ENCODE data around the gene PRLHR.

The PRLHR gene

DNA sequence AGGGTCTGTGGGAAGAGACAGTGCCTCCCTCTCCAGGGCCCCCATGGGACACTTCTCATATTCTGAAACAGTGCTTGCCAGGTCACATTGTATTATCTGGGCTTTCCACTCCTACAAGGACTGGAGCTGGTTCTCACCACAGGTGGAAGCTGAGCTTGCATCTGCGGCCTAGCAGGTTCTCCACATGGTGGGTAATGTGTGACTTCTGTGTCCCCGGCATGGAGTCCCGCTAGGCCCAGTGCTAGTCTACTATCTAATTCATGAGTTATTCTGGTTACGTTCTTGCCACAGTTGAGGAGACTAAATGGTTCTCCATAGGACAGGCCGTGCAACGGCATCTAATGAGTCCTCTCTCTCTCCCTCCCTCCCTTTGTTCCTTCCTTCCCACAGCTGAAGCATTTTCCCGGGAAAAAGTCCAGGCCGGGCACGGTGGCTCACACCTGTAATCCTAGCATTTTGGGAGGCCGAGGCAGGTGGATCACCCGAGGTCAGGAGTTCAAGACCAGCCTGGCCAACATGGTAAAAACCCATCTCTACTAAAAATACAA lies 27.7 kb downstream of the PRLHR start:
- intact Hi-C loops (cut with DNase I), result loop anchor here (2.0 kb wide), 1 partner anchor 153 kb away; no protein-coding TSS in a partner anchor
- DNase-seq, result peak in 1 of 42 donors; percentile 35

DNA sequence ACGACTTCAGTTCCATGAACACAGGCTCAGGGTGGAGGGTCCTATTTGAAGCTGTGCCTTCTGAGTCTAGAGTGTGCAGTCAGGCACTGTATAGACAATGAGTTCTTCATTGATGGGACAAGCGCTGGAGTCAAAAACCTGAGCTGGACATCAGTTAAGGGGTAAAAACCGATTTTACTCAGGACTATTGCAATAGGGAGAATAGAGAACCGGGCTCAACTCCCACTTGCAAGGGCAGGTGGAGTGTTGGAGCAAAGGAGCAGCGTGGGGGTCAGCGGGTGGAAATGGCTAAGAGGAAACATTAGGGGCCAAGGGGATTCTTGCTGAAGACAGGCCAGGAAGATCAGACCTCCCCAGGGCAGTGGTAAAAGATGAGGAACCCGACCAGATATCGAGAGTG lies 28.5 kb downstream of the PRLHR start:
- DNase-seq, result no peak
- intact Hi-C loops (cut with DNase I), result no loop called here

DNA sequence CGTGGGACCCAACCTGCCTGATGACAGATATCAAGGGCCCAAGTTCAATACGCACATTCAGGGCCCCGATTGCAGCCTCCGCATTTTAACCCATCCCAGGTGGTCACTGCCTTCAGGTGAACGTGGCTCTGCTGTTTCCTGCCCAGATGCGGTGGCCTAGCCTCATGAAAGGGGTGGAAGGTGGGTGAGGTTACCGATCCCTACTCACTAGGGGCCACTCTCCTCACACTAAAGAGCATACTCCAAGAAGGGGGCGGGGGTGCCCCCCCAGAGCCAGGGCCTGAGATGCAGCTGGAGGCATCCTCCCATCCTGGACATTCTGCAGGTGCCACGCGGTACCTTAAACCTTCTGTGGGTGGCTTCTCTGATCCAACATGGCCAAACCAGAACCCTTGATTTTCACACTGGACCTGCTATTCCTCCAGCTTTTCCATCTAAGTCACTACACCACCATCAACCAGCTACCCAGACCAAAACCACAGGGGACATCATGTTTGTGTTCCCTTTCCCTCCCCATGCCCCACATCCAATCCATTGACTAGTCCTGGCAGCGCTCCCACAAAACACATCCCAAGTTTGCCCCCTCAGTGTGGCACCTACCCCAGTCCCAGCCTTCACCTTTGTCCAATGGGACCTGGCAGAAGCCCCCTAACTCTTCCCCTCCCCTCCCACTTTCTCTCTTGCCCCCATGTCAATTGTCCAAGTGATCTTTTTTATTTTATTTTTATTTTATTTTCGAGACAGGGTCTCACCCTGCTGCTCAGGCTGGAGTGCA lies 30.0 kb downstream of the PRLHR start:
- peak in 1 of 42 donors; percentile 30 for DNase-seq
- intact Hi-C loops (cut with DNase I), result no loop called here

DNA sequence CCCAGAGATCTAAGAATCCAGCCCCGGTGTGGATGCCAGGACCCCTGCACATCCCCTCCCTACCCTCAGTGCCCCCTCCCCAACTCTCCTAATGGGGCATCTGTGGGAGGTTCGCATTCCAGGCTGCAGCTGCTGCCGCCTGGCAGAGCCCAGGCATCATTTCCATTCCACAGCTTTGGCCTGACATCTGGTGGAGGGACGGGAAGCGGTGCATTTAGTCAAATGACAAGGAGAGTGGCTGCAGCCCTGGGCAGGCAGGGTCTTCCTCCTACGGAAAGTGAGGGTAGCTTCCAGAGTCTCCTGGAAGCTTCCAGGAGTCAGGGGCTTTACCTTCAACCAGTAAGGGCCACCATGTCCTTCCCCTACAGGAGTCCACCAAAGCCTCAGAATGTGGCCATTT lies 30.8 kb downstream of the PRLHR start:
- DNase-seq, result peak in 16 of 42 donors; percentile 18 to 54 (median 33)
- intact Hi-C loops (cut with DNase I), result no loop called here

DNA sequence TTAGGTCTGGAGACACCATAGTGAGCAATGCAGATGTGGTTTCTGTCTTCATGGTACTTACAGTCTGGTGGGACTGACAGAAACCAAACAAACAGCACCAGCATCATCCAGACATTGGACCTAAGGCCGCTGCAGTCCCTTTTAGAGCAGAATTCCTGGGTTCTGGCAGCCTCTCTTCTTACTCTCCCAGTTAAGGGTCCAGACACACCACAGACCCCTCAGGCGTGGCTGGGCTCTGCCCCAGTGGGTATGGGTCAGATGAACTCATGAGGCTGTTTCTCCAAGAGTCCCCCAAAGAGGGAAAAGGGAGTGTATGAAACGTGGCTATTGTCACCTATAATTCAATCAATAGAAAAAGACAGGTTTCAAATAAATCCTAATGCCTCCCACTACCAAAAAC lies 31.3 kb downstream of the PRLHR start:
- no peak for DNase-seq
- intact Hi-C loops (cut with DNase I), result no loop called here

DNA sequence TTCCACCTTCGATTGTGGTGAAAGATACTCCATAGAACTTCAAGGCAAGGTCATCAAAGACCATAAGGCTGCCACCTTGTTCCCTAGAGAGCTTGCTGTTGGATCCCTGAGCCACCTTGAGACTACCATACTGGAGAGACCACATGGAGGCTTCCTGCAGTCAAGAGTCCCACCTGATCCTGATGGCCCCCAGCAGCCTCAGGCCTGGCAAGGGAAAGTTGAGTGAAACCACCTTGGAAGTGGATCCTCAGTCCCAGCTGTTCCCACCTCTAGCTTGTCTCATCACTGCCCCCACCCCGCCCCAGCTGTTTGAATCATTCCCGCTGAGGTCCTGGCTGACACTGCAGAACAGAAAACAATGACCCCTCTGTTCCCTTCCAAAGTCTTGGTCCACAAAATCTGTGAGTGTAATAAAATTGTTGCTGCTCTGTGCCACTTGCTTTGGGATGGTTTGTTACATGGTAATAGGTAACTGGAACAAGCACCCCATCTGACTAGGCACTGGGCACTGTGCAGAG lies 32.0 kb downstream of the PRLHR start:
- intact Hi-C loops (cut with DNase I), result no loop called here
- no peak for DNase-seq

DNA sequence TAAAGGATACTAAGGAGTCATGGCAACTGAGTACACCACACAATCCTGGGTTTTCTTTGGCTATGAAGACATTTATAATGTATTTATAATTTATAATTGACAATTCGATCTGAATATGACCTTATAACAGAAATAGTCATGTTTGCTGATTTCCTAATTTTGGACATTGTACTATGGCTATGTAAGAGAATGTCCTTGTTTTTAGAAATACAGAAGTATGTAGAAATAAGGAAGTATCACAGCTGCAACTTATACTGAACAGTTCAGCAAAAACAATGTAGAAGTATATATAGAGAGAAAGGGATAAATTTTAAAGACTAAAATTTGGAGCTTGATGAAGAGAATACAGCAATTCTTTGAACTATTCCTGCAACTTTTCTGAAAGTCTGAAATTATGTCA lies 32.6 kb downstream of the PRLHR start:
- intact Hi-C loops (cut with DNase I), result no loop called here

DNA sequence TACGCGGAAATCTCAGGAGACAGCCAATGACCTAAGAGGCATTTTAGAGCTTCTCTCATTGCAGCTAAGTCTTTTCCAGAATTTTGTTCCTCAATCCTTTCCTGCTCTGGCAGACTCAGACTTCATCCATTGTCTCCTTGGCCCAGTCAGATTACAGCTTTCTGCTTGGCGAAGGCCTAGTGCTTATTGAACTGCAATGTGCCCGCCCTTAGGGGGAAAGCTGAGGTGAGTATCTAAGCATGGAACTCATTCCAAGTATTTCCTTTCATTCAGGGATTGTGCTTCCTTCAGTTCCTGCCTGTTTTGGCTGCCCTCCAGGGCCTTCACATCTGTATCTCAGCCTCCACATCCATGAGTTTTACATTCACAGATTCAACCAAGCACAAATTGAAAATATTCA lies 37.5 kb downstream of the PRLHR start:
- DNase-seq, result no peak
- intact Hi-C loops (cut with DNase I), result no loop called here

More for the DNA sequence above, 32.6 kb downstream of the PRLHR start:
- DNase-seq, result no peak

DNA sequence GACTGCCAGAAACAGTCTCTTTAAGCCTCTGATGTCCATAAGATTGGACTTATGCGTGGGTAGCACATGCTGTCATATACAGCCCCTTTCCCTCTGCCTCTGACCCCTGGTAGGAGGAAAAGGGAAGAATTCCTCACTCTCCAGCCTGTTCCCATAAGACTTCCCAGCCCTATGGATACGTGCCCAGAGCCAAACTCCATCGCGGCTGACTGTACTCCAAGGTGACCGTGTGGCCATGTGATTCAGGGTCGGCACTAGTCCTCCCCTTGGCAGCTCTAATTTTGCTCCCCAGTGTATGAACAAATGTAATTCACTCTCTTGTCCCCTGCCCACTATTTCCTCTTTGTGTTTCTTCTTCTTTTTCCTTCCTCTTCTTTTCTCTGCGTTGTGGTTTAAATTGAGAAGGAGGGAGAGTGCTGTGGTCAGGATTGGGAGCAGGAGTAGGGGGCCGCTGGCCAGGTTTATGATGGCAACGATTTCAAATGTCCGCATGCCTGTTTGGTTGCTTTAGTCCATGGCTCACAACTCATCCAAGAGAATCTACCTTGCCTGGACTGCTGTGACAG lies 43.8 kb downstream of the PRLHR start:
- intact Hi-C loops (cut with DNase I), result no loop called here
- DNase-seq, result no peak

DNA sequence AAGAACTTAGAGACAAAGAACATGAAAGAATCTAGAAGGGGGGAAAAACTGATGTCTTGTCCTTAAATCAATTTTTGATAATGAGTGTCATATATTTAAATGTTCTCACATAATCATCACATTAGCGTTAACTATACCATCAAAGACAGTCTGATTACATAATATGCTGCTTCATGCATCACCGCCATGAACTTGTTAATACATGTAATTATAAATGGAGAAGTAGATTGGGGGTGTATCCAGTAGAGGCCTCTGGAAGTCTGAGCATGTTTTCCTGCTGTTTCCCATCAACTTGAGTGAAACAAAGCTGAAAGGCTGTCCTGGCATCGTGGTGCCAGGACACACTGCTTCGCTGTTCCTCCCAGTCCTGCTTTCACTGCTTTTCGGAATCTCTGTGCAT lies 48.2 kb downstream of the PRLHR start:
- DNase-seq, result no peak
- intact Hi-C loops (cut with DNase I), result no loop called here

DNA sequence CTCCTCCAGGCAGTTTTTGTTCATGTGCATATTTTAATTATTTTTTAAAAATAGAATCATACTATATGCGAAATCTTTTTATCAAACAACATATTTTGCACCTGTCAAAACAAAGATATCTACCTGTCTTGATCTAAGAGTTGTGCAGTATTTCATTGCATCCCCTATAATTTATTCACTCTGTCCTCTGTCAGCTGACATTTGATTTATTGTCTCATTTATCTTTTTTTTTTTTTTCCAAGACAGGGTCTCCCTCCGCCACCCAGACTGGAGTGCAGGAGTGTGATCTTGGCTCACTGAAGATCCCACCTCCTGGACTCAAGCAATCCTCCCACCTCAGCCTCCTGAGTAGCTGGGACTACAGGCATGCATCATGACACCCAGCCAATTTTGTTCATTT lies 49.0 kb downstream of the PRLHR start:
- intact Hi-C loops (cut with DNase I), result no loop called here
- no peak for DNase-seq

DNA sequence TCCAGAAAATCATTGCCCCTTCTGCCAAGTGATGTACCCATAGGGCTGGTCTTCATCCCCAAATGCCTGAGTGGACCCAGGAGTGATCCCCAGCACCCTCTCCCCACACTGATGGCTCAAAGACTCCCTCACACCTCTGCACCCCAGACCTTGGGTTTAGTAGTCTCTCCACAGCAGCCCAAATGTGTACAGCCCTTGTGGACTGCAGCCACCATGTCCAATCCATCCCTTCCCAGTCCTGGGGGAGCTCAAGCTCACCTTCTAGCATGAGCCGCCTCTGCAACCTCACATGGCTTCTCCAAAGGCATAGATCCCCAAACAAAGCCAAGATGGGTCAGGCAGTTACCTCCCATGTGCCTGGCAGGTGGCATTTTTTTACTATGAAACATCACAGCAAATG lies 50.1 kb downstream of the PRLHR start:
- peak in 1 of 42 donors; percentile 21 for DNase-seq
- intact Hi-C loops (cut with DNase I), result no loop called here

DNA sequence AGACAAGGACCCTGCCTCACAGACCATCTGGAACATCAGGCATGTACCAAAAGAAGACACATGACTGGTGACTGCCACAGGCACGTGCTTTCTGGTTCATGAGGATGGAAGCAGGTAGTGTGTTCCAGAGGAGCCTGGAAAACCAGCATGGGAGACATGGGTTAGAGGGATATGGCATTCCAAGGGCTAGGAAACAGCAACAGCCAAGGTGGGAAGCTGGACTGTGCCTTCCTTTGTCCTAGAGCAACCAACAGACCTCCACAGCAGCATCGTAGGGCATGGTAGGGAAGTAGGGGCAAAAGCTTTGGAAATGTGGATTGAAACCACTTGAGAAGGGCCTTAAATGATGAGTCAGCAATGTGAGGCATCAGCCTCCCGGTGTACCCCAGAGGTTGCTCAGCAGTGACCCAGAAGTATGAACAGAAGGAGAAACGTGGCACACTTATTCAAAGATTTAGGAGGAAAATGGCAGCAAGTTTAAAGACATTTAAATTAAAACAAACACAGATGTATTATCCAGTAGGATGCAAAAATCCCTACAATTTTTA lies 51.0 kb downstream of the PRLHR start:
- no peak for DNase-seq

DNA sequence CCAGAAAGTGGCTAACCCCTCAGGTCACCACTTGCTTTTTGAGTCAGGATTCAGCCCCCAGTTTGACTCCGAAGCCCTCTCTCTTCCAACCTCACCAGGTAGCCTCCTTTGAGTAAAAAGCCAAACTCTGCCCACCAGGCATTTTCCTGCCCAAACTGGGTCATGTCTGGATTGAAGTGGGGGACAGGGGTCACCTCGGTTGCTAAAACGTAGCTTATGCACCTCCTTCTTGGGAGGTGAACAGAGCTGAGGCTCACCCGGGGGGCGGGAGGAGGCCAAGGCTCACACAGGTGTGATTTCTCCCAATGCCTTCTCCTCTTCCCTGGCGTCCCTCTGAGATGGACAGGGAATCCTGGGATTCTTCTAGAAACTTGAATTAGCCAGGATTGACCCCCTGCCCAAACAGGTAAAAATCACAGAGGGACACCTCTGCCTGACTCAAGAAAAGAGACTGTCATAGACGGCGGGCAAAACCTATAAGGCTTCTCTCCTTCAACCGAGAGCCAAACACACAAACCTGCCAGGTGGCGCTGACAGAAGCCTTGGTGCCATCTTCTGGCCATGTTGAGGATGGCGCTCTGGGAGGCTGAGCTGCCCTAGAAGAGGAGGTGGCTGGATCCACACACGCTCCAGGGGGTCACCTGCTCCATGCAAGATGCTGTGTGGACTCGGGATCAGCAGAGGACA lies 51.6 kb downstream of the PRLHR start:
- DNase-seq, result peak in 35 of 42 donors; percentile 15 to 63 (median 39)
- intact Hi-C loops (cut with DNase I), result no loop called here

More for the DNA sequence above, 51.0 kb downstream of the PRLHR start:
- intact Hi-C loops (cut with DNase I), result no loop called here

DNA sequence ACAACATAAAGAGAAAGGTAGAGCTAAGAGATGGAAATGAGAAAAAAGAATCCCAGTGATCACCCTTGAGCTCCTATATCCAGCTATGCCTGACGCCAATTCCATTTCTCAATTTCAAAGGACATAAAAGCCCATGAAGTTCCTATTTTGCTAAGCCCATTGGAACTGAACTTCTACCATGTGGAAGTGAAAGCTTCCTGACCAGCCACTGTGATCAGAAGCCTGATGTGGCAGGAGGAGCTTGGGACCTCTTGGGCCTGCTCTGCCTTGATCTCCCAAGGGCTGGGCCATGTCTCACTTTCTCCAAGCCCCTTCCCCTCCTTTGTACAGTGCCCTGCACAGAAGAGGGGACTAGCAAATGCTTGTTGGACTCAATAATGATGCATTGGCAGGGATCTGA lies 52.7 kb downstream of the PRLHR start:
- DNase-seq, result peak in 1 of 42 donors; percentile 22
- intact Hi-C loops (cut with DNase I), result no loop called here

DNA sequence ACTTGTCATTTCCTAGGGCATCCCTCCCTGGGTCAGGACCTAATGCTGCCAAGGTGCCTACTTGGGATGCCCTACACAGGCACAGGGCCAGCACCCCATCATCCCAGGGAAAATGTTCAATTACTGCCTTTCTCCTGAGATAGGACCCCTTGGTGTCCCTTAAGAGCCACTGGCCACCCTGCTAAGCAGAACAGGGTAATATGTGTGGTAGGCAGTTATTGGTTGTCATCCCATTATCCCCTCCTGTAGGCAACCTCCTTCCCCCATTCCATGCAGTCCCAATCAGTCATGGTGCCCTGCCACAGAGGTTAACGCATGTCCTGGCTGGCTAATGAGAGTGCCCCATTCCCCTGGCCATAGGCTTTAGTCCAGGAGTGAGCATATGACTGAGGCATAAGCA lies 53.2 kb downstream of the PRLHR start:
- no peak for DNase-seq
- intact Hi-C loops (cut with DNase I), result no loop called here

DNA sequence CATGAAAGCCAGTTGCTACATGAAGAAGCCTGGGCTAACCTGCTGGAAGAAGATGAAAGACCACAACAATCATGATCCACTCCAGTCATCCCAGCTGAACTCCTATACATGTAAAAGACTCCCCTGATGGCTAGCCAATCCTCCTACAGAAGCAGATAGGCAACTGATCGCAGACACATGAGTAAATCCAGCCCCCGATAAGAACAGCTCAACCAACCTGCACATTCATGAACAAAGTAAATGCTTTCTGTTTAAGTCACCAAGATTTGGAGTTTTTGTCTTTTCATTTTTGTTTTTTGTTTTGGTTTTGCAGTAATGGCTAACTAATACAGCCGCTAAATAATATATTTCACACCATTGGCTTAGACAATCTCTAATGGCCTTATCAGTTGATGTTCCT lies 53.7 kb downstream of the PRLHR start:
- intact Hi-C loops (cut with DNase I), result no loop called here

More for the DNA sequence above, 53.7 kb downstream of the PRLHR start:
- DNase-seq, result no peak

Data from head of caudate nucleus (tissue), 42 donors.